Left cardiac atrium (tissue), 4 donors: ENCODE measurements around the gene HDDC2. TPM values are rescaled to one million over a fixed set of nuclear protein-coding genes. Genes with fewer than 3 reads are reported as not detected.
"Not testable (repeated sequence)": the region's sequence is repeated elsewhere in the genome, so short reads cannot be mapped to it uniquely, and the experiment has no call there.

ENCODE experiments used
- ATAC-seq, 2 donors: fragments of 200-7000 bp; cut with Tn5 transposase; one replicate each; pipeline ENCODE4 v1.9.1; 2020; ENCODE audit warnings: mild to moderate bottlenecking in 2 of 2, moderate library complexity in 2 of 2
- DNase-seq: peaks from one replicate; pipeline ENCODE4 v3.0.0-alpha.2; 2020
- intact Hi-C, 2 donors: fragments of 100-400 bp; cut with DNase I; formaldehyde crosslinking; loops; one replicate each; pipeline versions ENCODE4 v1.14.1 to v1.15.1; 2022 to 2023
- total RNA-seq, 2 donors: library from RNA; stranded (reverse); fragmentation: NEBNext Ultra II Directional; extraction: Animal tissue kit (Norgen Biotek cat#: 25700); gene quantifications; one replicate each; pipeline ENCODE4 v1.2.1, GENCODE V29; 2021
- donor health status: DM: no; HTN: yes; CAD: no.
- donor health status: DM: no; HTN: yes; CAD: no; lungs with severe emphysema.
- donor health status: DM: yes; HTN: yes; CAD: no.
- donor health status: Dilated cardiomyopathy.

HDDC2 gene
- total RNA-seq, 2 donors from 2014 or later, result 78.1 to 80.3 TPM

DNA sequence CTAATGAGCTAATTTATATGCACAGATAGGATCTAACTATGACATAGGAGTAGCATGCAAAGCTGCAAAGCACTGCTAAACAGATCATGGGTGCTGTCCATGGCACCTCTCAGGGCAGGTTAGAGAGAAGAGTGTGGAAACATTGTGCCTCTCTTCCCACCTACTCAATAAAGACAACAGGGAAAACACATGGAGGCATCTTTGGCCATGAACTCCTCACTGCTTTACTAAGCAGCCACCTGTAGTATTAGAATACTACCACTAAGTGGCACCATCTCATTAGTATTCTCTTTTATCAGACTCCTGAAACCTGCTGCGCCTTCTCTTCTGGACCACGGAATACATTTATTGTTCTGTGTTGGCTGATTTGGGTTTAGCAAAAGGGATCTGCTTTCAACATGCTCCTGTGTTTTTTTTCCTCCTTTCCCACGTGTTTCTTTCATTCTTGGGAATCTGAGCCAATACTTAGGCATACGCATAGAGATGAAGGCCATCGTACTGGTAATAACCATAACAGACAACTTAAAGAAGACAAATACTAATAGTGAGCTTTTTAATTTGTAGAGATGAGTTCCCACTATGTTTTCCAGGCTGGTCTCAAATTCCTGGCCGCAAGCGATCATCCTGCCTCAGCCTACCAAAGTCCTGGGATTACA lies 9.4 kb upstream of the HDDC2 start:
- intact Hi-C loops, result loop anchor here (5.0 kb wide), 2 partner anchors 441 to 456 kb away; no protein-coding TSS in a partner anchor
- DNase-seq (no peak), ATAC-seq (peak; percentile 76 to 88)

DNA sequence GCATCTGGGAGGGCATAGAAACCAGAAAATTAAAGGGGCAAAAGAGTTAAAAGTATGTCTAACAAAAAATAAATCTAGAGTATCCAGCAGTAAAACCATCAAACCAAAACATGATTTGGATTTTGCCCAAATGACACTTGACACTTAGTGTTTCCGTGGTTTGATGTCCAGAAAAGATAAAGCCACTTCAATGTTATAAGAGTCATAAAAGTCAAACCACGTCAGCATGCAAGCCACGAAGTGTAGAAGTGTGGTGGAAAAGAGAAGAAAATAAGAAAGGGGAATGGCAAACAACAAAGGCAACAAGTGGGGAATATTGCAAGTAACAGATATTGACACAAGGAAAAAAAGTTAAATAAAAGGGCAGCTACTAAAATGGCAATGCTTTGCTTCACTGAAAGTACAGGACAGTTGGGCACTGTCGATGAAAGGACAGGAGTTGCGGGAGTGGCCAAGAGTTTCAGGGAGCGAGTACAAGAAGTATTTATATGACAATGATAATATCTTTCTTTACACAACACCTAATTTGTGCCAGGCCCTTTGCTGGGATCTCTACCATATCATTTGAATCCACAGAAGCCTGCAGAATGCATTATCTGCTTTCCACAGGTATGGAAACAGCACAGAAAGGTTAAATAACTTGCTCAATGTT lies 6.3 kb upstream of the HDDC2 start:
- intact Hi-C loops, result loop anchor here (10.0 kb wide), 2 partner anchors 153 to 677 kb away; partner anchors contain the start of genes TPD52L1 (in 1 of the 2) and TRMT11 (in 1 of the 2)
- DNase-seq (no peak), ATAC-seq (no peak)

DNA sequence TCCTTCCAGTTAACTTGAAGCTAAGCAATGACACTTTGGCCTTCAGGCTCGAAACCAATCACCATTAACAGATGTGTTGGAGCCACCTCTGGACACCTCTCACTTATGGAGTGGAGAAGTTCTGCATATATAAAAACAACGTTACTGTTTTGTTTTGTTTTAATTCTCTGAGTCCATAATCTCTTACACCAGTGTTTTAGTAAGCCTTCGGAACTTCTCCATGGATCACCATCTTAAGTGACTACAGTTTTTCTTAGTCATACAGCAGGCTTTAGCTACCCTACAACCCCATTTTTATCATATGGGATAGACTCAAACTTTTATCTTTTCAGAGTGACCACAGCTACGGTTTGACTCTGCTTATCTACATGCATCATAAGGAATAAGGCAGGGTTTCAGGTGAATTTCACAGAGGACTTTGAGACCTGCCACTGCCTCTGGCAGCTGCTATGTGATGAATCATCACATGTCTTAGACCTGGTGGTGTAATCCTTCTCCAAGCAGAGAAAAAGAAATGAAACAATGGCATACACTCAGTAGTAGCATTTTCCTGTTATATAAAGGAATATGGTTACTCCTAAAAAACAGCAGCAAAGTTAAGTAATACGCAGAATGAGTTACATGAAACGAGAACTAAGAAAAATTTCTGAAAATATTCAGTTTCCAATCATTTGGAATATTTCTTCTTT lies 5.5 kb upstream of the HDDC2 start:
- intact Hi-C loops, result loop anchor here (10.0 kb wide), 2 partner anchors 152 to 678 kb away; partner anchors contain the start of genes TPD52L1 (in 1 of the 2) and TRMT11 (in 1 of the 2)
- DNase-seq (no peak), ATAC-seq (no peak)

DNA sequence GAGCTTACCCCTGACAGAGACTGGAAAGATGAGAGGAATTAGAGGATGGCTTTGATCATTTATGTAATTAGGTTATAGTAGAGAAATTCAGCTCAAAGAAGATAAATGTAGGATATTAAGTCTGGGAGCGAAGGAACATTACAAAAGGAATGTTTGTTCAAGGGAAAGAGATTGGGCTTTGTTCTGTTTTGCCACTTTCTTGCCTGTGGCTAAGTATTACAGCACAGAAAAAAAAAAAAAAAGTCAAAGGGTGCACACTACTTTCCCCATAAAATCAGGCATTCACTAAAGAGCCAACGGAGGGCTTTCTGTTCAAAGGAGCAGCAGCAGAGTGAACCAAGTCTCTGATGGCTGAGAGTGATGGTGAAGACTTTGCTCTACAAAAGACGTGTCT lies 5.0 kb upstream of the HDDC2 start:
- no peak for ATAC-seq
- intact Hi-C loops, result loop anchor here (10.0 kb wide), 2 partner anchors 152 to 678 kb away; partner anchors contain the start of genes TPD52L1 (in 1 of the 2) and TRMT11 (in 1 of the 2)
- no peak for DNase-seq

DNA sequence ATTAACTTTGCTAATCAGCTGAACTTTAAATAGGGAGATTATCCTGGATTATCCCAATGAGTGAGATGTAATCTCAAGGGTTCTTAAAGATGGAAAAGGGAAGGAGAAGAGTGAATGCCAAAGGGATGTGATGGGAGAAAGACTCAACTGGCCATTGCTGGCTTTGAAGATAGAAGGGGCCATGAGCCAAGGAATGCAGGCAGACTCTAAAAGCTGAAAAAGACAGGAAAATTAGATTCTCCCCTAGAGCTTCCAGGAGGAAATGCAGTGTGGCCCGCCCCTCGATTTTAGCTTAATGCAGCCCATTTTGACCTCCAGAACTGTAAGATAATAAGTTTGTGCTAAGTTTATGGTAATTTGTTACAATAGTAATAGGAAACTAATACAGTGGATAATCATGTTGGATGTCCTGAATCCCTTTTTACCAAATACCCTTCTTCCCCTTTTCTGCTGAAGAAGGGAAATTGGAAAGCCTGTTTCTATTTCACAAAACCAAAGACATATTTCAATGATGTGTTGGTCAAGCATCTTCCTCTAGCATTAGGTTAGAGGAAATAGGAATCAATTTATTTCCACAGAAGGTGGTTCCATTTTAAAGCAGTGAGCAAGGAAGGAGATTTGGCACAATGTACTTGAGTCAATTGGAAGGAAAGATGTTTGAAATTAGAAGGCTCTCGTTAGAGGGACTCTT lies 3.3 kb upstream of the HDDC2 start:
- DNase-seq, result no peak
- ATAC-seq, result no peak
- intact Hi-C loops, result loop anchor here (5.0 to 10.0 kb wide), 3 partner anchors 150 to 680 kb away; partner anchors contain the start of genes TPD52L1 (in 2 of the 2) and TRMT11 (in 1 of the 2)

DNA sequence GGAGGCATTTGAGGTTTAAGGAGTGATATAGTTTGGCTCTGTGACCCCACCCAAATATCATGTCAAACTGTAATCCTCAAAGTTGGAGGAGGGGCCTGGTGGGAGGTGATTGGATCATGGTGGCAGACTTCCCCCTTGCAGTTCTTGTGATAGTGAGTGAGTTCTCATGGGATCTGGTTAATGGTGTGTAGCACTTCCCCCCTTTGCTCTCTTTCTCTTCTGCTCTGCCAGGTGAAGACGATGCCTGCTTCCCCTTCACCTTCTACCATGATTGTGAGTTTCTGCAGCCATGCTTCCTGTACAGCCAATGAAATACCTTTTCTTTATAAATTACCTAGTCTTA lies 1.7 kb upstream of the HDDC2 start:
- DNase-seq, result no peak
- intact Hi-C loops, result loop anchor here (5.0 to 10.0 kb wide), 3 partner anchors 149 to 681 kb away; partner anchors contain the start of genes TPD52L1 (in 2 of the 2) and TRMT11 (in 1 of the 2)
- no peak for ATAC-seq

DNA sequence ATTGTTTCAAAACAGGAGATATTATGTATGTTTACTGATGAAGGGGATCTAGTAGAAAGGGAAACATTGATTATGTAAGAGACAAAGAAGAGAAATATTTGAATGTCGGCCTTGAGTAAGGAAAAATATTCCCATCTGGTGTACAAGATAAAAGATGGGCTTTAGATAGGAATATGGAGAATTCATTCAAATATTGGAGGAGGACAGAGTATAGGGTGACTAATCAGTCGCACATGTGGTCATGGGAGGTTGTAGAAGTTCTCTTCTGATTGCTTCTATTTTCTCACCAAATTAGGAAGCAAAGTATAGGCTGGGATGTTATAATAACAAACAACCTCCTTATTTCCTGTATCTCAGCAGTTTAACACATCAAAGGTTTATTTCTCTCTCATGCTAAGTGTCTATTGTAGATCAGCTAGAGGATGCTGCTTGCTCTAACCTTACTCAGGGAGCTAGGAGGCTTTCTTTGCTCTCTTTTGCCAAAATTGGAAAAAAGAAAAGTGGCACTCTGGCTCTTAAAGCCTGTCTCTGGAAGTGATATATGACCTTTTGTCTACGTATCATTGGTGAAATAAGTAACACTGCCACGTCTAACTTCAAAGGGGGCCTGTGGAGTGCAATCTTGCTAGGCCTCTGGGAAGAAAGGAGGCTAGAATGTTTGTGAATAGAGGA lies 1.2 kb upstream of the HDDC2 start:
- DNase-seq (no peak), ATAC-seq (no peak)
- intact Hi-C loops, result loop anchor here (5.0 to 10.0 kb wide), 3 partner anchors 148 to 682 kb away; partner anchors contain the start of genes TPD52L1 (in 2 of the 2) and TRMT11 (in 1 of the 2)

DNA sequence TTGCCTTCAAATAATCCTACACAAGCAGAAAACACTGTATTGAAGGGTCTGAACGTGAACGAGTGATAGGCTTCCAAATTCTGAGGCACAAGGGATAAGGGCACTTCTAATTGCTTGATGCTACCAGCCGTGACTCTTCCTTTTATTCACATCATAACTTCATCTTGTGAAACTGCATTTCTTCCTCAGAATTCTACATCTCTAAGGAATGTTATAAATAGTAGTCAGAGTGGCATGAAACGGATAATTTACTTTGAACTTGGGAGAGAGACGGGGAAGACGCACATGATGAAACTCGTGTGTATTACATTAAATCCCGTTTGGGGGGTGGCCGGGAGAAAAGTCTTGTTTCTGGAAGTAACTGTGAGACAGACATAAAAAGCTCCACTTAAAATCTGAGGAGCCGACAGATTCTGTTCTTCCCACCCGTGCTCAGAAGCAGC lies 754 bp downstream of the HDDC2 start:
- intact Hi-C loops, result loop anchor here (5.0 to 10.0 kb wide), 3 partner anchors 146 to 684 kb away; partner anchors contain the start of genes TPD52L1 (in 2 of the 2) and TRMT11 (in 1 of the 2)
- DNase-seq (no peak), ATAC-seq (peak in 1 of 2 donors; percentile 5)

DNA sequence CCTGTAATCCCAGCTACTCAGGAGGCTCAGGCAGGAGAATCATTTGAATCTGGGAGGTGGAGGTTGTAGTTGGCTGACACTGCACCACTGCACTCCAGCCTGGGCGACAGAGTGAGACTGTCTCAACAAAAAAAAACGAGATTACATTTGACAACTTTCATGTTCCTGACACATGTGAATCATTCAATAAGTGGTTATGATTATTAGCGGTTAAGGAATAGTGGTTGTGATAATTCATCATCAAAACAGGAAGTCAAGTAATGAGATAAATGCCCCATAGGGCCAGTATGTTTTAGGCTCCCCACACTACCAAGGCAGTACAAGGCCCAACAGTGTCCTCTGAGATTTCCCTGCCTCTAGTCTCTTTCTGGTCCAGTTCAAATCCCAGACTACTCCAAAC lies 2.5 kb downstream of the HDDC2 start:
- ATAC-seq, result no peak
- intact Hi-C loops, result no loop called here

DNA sequence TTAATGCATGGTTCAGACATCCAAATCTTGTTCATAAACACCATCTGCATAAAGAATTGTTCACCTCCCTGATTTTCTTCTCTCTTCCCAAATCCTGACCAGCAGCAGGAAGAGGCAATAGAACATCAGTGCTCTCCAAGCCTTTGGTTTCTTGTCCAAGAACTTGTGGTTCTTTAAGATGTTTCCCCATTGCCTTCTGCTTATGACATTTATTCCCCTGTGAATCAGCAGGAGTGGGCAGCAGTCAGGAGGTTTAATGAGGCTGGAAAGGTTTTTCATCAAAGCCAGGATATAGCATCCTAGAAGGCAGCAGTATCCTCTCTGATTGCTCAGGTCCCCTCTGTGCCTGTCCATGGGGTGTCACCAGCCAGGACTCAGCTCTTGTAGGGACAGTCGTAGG lies 5.3 kb downstream of the HDDC2 start:
- intact Hi-C loops, result no loop called here
- ATAC-seq (no peak), DNase-seq (no peak)

More for the DNA sequence above, 2.5 kb downstream of the HDDC2 start:
- no peak for DNase-seq

DNA sequence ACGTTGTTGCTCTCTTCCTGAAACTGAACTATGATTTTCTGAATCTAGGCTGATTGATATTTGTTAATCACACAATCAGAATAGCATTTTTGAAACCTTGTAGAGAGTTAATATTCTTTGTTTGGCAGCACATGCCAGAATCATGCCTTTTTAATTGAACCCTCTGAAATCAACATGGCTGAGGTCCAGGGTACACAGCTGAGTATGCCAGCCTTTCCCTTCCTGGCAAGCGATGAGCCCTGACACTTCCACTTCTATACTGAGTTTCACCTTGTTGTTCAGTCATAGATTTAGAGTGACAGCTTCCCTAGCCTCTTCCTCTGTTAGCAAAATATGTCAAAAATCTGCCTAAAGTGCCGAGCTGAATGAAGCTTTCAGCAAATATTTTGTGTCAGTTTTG lies 6.8 kb downstream of the HDDC2 start:
- DNase-seq (no peak), ATAC-seq (peak; percentile 82 to 87)
- intact Hi-C loops, result no loop called here

DNA sequence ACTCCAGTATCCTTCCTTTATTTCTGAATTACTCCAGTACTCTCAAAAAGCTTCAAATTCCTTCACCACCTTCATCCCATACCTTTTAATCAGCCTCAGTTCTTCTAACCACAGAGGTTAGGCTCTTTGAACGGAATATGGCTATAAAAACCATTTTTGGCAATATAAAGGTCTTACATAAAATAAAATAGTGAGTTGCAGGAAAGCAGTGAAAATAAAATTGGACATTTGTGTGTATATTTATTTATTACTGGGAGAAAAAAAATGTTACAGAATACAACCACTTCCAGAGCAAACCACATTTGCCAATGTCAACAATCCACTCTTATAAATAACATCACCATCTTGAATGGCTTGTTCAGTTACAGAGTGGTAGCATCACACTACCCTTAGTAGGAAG lies 7.7 kb downstream of the HDDC2 start:
- DNase-seq, result no peak
- ATAC-seq, result no peak
- intact Hi-C loops, result no loop called here

DNA sequence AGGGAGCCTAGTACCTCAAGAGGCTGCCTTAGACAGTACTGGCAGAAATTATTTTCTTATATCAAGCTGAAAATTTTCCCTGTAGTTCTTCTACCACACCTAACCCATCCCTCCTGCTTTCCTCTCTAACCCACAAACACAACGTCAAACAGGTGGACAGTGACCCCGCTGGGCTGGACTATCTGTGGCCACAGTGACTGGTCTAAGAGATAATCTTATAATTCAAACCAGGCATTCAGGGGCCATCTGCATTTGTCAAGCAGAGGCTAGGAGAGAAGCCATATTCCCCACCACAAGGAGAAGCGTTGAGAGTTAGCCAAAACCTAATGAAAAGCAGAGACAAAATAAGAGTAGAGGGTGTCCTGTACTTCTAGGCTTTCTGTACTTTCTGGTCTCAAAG lies 8.2 kb downstream of the HDDC2 start:
- intact Hi-C loops, result no loop called here
- no peak for DNase-seq

DNA sequence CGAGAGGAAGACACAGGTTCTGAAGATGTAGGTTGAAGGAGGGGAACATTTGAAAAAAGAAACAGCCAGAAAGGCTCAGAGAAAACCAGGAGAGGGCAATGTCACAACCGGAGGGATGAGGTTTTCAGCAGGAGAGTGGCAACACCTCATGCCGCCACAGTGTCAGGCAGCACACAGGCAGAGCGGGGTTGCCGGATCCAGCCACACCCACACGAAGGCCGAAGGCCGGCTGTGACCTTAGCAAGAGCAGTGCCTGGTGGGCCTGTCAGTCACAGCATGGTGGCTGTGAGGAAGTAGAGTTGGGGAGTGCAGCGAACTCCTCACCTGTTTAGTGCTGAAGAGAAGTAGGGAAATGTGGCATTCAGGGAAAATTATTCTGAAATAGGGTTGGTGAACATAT lies 14.0 kb downstream of the HDDC2 start:
- DNase-seq (no peak), ATAC-seq (no peak)
- intact Hi-C loops, result no loop called here

More for the DNA sequence above, 8.2 kb downstream of the HDDC2 start:
- no peak for ATAC-seq

DNA sequence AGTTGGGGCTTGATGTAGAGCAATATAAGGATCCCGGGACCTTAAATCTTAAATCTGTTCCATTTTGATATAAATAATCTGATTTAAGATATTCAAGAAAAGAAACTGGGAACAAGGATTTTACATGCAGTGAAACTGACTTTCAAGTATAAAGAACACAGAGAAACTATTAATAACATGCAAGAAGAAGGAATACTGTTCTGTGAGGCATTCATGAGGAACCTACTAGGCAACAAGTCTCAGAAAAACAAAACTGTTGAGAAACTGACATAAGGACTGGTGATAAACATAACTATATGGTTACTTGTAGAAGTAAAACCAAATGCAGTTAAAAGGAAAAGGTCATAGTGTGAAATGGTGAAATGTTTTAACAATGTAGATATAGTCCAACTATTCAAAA lies 15.8 kb downstream of the HDDC2 start:
- ATAC-seq (no peak), DNase-seq (no peak)
- intact Hi-C loops, result no loop called here

DNA sequence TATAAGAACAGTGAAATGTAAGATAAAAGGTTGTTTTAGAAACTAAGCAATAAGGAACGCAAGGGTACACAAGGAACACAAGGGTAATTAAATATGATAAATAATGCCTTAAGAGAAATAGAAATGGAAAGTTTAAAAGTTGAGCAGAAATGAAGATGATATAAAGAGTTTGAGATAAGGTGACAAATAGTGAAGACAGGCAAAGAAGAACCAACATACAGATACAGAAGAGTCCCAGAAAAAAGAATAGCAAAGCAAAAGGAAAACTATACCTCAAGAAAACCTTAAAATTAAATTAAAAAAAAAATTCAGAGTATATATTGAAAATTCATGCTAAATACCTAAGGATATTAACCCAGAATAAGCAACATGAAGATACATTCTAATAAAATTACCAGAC lies 16.4 kb downstream of the HDDC2 start:
- ATAC-seq (no peak), DNase-seq (no peak)
- intact Hi-C loops, result no loop called here

DNA sequence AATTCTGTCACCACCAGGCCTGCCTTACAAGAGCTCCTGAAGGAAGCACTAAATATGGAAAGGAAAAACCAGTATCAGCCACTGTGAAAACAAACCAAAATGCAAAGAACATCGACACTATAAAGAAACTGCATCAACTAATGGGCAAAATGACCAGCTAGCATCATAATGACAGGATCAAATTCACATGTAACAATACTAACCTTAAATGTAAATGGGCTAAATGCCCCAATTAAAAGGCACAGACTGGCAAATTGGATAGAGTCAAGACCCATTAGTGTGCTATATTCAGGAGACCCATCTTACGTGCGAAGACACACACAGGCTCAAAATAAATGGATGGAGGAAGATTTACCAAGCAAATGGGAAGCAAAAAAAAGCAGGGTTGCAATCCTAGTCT lies 19.3 kb downstream of the HDDC2 start:
- intact Hi-C loops, DNase-seq, ATAC-seq: not testable (repeated sequence)

DNA sequence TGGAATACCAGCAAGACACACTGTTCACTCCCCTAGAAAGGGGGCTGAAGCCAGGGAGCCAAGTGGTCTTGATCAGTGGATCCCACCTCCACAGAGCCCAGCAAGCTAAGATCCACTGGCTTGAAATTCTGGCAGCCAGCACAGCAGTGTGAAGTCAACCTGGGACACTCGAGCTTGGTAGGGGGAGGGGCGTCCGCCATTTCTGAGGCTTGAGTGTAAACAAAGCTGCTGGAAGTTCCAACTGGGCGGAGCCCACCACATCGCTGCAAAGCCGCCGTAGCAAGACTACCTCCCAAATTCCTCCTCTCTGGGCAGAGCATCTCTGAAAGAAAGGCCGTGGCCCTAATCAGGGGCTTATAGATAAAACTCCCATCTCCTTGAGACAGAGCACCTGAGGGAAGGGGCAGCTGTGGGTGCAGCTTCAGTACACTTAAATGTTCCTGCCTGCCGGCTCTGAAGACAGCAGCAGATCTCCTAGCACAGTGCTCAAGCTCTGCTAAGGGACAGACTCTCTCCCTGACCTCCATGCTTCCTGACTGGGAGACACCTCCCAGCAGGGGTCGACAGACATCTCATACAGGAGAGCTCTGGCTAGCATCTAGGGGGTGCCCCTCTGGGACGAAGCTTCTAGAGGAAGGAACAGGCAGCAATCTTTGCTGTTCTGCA lies 21.3 kb downstream of the HDDC2 start:
- intact Hi-C loops, ATAC-seq: not testable (repeated sequence)

More for the DNA sequence above, 21.3 kb downstream of the HDDC2 start:
- not testable (repeated sequence) for DNase-seq
